ENCODE measurements around the gene LAYN.

The LAYN gene

DNA sequence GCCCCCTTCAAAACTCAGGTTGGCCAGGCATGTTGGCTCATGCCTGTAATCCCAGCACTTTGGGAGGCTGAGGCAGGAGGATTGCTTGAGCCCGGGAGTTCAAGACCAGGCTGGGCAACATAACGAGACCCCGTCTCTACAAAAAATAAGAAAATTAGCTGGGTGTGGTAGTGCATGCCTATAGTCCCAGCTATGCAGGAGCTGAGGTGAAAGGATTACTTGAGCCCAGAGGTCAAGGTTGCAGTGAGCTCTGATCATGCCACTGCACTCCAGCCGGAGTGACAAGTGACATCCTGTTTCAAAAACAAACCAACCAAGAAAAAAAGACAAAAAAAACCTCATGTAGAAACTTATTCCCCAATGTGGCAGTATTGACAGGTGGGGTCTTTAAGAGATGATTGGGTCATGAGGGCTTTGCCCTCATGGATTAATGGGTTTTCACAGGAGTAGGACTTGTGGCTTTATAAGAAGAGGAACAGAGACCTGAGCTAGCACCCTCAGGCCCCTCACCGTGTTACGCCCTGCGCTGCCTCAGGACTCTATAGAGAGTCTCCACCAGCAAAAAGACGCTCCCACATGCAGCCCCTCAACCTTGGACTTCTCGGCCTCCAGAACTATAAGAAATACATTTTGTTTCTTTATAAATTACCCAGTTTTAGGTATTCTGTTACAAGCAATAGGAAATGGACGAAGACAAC is 22.3 kb downstream of the LAYN start:
- DNase-seq, result no peak

GRCh38 chr11:111565114-111565720 is 24.7 kb downstream of the LAYN start:
- peak; percentile 25 for DNase-seq

- no peak for DNase-seq
These were observed 25.8 kb downstream of the LAYN start for GRCh38 chr11:111566324-111566723.

DNA sequence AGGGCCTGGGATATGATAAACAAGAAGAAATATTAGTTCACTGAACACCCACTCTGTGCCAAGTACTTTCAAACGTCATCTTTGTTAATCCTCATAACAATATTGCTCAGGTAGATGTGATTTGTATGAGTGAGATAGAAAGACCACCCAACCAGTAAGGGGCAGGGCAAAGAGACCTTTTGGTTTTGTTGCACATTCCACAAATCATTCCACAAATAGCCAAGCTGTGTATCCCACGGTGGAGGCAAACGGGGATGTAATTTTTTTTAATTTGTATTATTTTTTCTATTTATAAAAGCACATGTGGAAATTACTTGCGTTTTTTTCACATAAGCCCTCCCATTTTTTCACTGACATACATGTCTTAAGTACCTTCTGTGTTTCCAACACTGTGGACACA is 29.0 kb downstream of the LAYN start:
- no peak for DNase-seq

- no peak for DNase-seq
These were observed 30.3 kb downstream of the LAYN start for GRCh38 chr11:111570796-111571195.

- DNase-seq, result no peak
These were observed 31.4 kb downstream of the LAYN start for GRCh38 chr11:111571829-111572501.

- no peak for DNase-seq
These were observed 32.1 kb downstream of the LAYN start for GRCh38 chr11:111572581-111572980.

GRCh38 chr11:111573821-111574249 is 33.3 kb downstream of the LAYN start:
- no peak for DNase-seq

DNA sequence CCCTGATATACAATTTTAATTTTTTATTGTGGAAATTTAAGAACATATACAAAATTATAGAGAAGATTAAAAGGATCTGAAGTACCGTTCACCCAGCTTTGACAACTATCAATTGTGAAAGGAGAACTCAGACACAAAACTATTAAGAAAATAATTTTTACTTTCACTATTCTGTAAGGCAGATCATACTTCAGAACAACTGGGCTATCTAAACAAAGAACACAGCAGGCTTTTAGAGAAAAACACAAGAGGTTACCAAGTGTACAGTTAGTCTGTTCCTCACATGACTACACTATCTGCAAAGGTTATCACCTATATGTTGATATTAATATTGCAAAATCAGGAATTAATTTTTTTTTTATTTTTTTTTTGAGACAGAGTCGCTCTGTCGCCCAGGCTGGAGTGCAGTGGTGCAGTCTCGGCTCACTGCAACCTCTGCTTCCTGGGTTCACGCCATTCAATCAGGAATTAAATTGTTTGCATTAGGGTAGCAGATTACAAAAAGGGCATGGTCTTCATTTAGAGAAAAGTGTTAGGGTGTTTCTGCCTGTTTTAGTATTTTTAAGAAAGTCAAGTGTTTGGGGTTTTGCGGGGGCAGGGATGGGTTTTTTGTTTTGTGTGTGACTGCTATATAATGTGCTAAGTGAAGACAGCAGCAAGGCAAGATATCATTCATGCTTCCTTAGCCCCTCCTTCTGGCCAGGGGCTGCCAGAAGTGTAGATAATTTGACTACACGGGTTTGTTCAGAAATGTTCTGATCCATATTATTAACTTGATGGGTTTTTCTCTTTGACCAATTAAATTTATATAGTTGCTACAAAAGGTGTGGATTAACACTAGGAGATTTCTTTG is 34.1 kb downstream of the LAYN start:
- no peak for DNase-seq

DNA sequence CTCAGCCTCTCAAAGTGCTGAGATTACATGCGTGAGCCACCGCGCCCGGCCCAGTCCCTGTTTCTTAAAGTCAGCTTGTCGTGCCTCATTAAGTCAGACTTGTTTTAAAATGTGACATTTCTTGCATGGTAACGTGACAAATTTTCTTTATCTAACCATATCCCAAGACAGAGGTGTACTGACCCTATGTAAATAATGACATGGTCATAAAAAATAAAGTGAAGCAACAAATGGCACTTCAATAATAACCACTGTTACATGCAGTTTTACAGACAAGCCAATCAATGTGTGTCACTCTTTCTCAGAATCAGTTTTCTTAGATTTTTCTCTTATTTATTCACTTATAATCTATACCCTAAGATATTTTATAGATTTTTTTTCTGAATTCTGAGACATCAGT is 35.2 kb downstream of the LAYN start:
- no peak for DNase-seq

DNA sequence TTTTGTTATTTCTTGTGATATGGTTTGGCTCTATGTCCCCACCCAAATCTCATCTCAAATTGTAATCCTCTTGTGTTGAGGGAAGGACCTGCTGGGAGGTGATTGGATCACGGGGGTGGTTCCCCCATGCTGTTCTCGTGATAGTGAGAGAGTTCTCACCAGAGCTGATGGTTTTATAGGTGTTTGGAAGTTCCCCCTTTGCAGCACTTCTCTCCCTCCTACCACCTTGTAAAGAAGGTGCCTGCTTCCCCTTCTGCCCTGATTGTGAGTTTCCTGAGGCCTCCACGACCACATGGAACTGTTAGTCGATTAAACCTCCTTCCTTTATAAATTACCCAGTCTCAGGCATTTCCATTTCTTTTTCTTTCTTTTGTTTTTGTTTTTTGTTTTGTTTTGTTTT is 37.3 kb downstream of the LAYN start:
- no peak for DNase-seq

DNA sequence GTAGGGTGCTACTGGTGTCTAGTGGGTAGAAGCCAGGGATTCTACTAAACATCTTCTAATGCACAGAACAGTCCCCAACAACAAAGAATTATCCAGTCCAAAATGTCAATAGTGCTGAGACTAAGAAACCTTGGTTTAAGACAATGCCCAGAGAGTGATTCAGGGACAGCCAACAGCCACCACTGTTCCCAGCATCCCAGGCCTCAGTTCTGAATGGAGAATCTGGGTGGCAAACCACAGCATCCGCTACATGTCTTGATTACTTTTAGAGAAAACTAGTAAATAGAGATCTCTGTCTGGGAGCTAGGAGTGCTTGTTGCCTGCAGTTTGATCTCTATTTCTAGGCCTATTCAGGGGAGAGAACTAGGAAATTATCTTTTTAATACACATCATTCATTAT is 40.8 kb downstream of the LAYN start:
- no peak for DNase-seq

DNA sequence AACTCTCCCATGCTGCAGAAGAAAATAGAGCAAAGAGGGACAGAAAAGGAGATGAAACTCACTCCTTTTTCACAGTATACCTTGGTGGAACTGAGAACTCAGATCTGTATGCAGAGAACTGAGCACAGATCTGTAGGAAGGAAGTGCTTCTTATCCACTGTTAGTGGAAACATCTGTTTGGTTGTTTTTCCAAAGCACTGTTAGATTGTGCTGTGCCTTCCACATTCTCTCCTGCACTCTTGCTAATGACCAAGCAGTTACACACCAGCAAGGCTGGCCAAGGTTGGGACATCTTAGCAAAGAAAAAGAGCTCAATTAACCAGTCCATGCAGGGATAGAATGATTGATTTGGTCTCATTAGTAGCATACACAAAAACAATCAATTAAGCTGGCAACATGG is 41.6 kb downstream of the LAYN start:
- DNase-seq, result no peak

DNA sequence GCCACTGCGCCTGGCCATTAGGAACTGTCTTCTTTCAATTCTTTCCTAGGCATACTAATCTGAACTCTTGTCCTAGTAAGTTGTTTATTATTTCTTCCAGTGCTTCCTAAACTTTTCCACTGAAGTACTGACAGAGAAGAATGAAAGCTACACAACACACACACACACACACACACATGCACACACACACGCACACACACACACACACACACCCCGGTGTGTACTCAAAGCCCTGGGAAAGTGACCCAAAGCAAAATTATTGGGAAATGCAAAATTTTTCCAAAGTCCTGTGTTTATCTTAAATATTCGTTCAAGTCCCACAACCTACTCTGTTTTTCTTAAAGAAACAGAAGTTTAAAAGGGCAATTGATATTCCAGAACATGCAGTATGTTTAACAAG is 42.4 kb downstream of the LAYN start:
- DNase-seq, result no peak

DNA sequence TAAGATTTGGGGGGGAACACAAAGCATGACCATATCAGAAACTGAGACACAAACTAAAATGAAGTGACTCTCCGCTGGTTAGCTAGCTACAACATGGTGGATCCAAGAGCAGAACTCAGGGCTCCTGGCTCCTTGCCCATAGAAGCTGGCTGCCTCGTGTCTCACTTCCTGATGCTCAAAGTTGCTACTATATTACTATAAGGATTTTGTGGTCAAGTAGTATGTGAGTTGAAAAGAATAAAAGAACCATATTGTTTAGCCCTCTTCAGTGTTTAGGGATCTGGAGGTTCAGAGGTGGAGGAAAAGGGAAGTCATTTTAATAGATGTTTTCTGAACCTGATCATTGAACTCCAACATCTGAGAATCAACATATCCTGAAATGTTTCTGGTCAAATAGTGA is 44.9 kb downstream of the LAYN start:
- no peak for DNase-seq

DNA sequence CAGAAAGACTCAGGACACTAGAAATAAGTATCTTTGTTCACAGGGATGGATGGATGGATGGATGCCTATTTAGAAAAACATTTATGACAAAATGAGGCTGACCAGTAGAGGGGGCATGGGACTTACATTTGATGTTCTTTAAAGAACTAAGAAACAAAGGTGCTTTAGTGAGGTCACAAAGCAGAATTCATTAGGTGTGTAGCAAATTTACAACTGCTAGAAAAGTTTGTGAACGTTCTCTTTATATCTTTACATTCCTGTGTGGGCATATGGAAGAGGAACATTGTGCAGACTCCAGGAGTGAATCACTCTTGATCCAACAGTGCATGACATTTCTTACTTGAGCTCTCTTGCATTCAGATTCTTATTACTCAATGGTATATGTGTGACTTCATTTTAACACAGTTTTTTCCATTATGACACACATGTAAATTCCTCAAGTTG is 45.9 kb downstream of the LAYN start:
- DNase-seq, result no peak

DNA sequence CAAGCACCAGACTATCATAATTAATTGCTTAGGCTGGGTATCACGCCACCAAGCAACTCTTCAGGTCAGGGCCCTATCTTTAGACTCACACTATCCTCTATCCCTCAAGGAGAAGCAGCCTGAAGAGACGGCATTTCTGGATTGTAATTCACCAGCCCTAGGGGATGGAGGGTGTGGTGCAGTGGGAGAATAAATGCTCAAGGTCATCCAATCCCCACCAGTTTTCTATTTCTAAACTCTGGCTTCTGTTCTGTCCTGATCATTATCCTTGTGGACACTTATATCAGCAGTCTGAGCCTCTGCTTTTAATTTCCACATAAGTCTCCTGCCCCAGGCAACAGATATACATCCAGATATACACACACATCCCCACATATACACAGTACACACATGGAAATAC is 48.6 kb downstream of the LAYN start:
- DNase-seq, result no peak

GRCh38 chr11:111589886-111590499 is 49.5 kb downstream of the LAYN start:
- no peak for DNase-seq

- no peak for DNase-seq
These were observed 50.9 kb downstream of the LAYN start for GRCh38 chr11:111591187-111591960.

GRCh38 chr11:111592491-111592890 is 52.0 kb downstream of the LAYN start:
- DNase-seq, result no peak

- no peak for DNase-seq
These were observed 55.8 kb downstream of the LAYN start for GRCh38 chr11:111596319-111596718.

- no peak for DNase-seq
These were observed 57.6 kb downstream of the LAYN start for GRCh38 chr11:111598148-111598547.
